HG02885 (cell line): ENCODE data around the gene GNA14.
"Not testable (repeated sequence)": the region's sequence is repeated elsewhere in the genome, so short reads cannot be mapped to it uniquely, and the experiment has no call there.

ENCODE experiments used
- ATAC-seq: cut with Tn5 transposase; IDR thresholded peaks from one replicate; pipeline ENCODE4 v1.9.1; 2021; ENCODE audit warnings: mild to moderate bottlenecking; ENCODE audit not compliant: unreplicated experiment, poor library complexity

Gene GNA14

GRCh38 chr9:77423841-77424240 lies 224.3 kb downstream of the GNA14 start:
- ATAC-seq: no peak

GRCh38 chr9:77422969-77423368 lies 225.2 kb downstream of the GNA14 start:
- no peak for ATAC-seq

- no peak for ATAC-seq
Measured at GRCh38 chr9:77421506-77422265, 226.4 kb downstream of the GNA14 start.

- ATAC-seq: no peak
Measured at GRCh38 chr9:77420641-77421040, 227.5 kb downstream of the GNA14 start.

GRCh38 chr9:77418226-77418625 lies 229.9 kb downstream of the GNA14 start:
- no peak for ATAC-seq

- no peak for ATAC-seq
Measured at GRCh38 chr9:77417566-77417965, 230.6 kb downstream of the GNA14 start.

GRCh38 chr9:77408521-77408920 lies 239.6 kb downstream of the GNA14 start:
- not testable (repeated sequence) for ATAC-seq

- ATAC-seq: no peak
Measured at GRCh38 chr9:77403239-77403638, 244.9 kb downstream of the GNA14 start.

- ATAC-seq: no peak
Measured at GRCh38 chr9:77402286-77402685, 245.8 kb downstream of the GNA14 start.

GRCh38 chr9:77399964-77400363 lies 248.2 kb downstream of the GNA14 start:
- no peak for ATAC-seq

GRCh38 chr9:77398581-77398980 lies 249.5 kb downstream of the GNA14 start:
- ATAC-seq: not testable (repeated sequence)

- ATAC-seq: no peak
Measured at GRCh38 chr9:77392328-77392727, 255.8 kb downstream of the GNA14 start.

- no peak for ATAC-seq
Measured at GRCh38 chr9:77391834-77392233, 256.3 kb downstream of the GNA14 start.

GRCh38 chr9:77386187-77386586 lies 261.9 kb downstream of the GNA14 start:
- ATAC-seq: no peak

GRCh38 chr9:77384406-77384805 lies 263.7 kb downstream of the GNA14 start:
- no peak for ATAC-seq

- no peak for ATAC-seq
Measured at GRCh38 chr9:77375956-77376532, 272.1 kb downstream of the GNA14 start.

- no peak for ATAC-seq
Measured at GRCh38 chr9:77374266-77374665, 273.9 kb downstream of the GNA14 start.
